H1 (cell line): ENCODE data around the gene ZBTB20.

ENCODE experiments used
- CTCF ChIP-seq, 3 experiments: IDR thresholded peaks; 1 replicate in 2 of 3; 2 replicates in 1 of 3; pipeline versions ENCODE4 v1.5.1 to v1.6.1; 2011; ENCODE audit warnings: low read length in 3 of 3, mild to moderate bottlenecking in 3 of 3, inconsistent platforms in 2 of 3, low read depth in 1 of 3, moderate library complexity in 1 of 3; ENCODE audit not compliant: insufficient read depth in 1 of 3; ENCODE audit errors: control extremely low read depth in 1 of 3
- EP300 ChIP-seq, 2 experiments: IDR thresholded peaks; 1 replicate in 1 of 2; 2 replicates in 1 of 2; pipeline ENCODE4 v1.6.1; 2011 to 2012; ENCODE audit warnings: low read depth in 2 of 2, low read length in 2 of 2, mild to moderate bottlenecking in 2 of 2, borderline replicate concordance in 1 of 2, inconsistent platforms in 1 of 2, moderate library complexity in 1 of 2
- EZH2 ChIP-seq: fragments of 200-600 bp; sonication (generic); IDR thresholded peaks from 2 replicates; pipeline ENCODE4 v1.7.1; 2012; ENCODE audit warnings: low read depth, mild to moderate bottlenecking, moderate library complexity, low read length, inconsistent platforms; ENCODE audit not compliant: severe bottlenecking
- MAX ChIP-seq: IDR thresholded peaks from 2 replicates; pipeline ENCODE4 v1.6.1; 2012; ENCODE audit warnings: inconsistent platforms
- NANOG ChIP-seq: IDR thresholded peaks from 2 replicates; pipeline ENCODE4 v1.6.1; 2011; ENCODE audit warnings: low read length, low read depth, mild to moderate bottlenecking, inconsistent platforms; ENCODE audit not compliant: insufficient read depth, poor library complexity, severe bottlenecking
- POLR2A ChIP-seq, 2 experiments: IDR thresholded peaks; 1 replicate in 1 of 2; 2 replicates in 1 of 2; pipeline ENCODE4 v1.6.1; 2011; ENCODE audit warnings: low read depth in 2 of 2, low read length in 2 of 2, mild to moderate bottlenecking in 2 of 2; ENCODE audit errors: control extremely low read depth in 1 of 2
- POLR2AphosphoS5 ChIP-seq: IDR thresholded peaks from 2 replicates; pipeline ENCODE4 v1.6.1; 2011; ENCODE audit warnings: low read depth, low read length
- RXRA ChIP-seq: IDR thresholded peaks from 2 replicates; pipeline ENCODE4 v1.6.1; 2011; ENCODE audit warnings: low read depth, mild to moderate bottlenecking, low read length, moderate library complexity; ENCODE audit not compliant: insufficient read depth
- SAP30 ChIP-seq: fragments of 300-600 bp; sonication (generic); IDR thresholded peaks from 2 replicates; pipeline ENCODE4 v1.7.1; 2012; ENCODE audit warnings: low read length, moderate library complexity, mild to moderate bottlenecking, inconsistent platforms; ENCODE audit not compliant: insufficient read depth, insufficient replicate concordance
- SP2 ChIP-seq: IDR thresholded peaks from 2 replicates; pipeline ENCODE4 v1.6.1; 2012; ENCODE audit warnings: mild to moderate bottlenecking, low read length, inconsistent platforms
- TAF1 ChIP-seq: IDR thresholded peaks from 2 replicates; pipeline ENCODE4 v1.6.1; 2011; ENCODE audit warnings: mild to moderate bottlenecking, low read depth, low read length
- TCF12 ChIP-seq: IDR thresholded peaks from 2 replicates; pipeline ENCODE4 v1.6.1; 2011; ENCODE audit warnings: low read depth, mild to moderate bottlenecking, low read length
- ZNF274 ChIP-seq: IDR thresholded peaks from 2 replicates; pipeline ENCODE4 v1.7.0; 2012; ENCODE audit warnings: low read length, borderline replicate concordance; ENCODE audit errors: extremely low read depth

DNA sequence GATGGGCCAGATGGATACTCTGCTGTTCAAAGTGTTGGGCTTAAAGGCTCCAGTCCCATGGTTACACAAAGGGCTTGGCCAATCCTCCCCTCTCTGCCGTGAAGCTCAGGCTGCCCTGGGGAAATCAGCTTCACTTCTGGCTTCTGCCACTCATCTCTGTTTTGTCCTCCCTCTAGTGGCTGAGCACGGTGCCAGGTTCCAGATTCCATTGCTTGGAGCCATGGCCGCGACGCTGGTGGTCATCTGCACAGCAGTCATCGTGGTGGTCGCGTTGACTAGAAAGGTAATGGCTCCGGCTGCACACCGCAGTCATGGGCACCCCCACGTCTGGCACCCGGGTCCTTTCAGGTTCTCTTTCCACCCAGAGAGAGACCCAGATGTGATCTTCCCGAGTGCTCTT is 847.7 kb downstream of the ZBTB20 start:
- TF ChIP-seq POLR2AphosphoS5 (no peak), MAX (no peak), POLR2A (IDR thresholded peaks at IDR 0.05; ENCODE audit: control extremely low read depth in 1 of 2, low read depth in 2 of 2, low read length in 2 of 2) (no peak), SP2 (no peak), CTCF (IDR thresholded peaks at IDR 0.05; ENCODE audit: control extremely low read depth in 1 of 3, insufficient read depth in 1 of 3, low read depth in 1 of 3, low read length in 3 of 3) (peak; percentile 40 to 59 (median 40)), SAP30 (no peak), RXRA (no peak), ZNF274 (no peak), TCF12 (no peak), EP300 (IDR thresholded peaks at IDR 0.05; ENCODE audit: borderline replicate concordance in 1 of 2, low read depth in 2 of 2, low read length in 2 of 2) (no peak), NANOG (no peak), TAF1 (no peak), EZH2 (no peak)
